ENCODE measurements around the gene AFAP1.

DNA sequence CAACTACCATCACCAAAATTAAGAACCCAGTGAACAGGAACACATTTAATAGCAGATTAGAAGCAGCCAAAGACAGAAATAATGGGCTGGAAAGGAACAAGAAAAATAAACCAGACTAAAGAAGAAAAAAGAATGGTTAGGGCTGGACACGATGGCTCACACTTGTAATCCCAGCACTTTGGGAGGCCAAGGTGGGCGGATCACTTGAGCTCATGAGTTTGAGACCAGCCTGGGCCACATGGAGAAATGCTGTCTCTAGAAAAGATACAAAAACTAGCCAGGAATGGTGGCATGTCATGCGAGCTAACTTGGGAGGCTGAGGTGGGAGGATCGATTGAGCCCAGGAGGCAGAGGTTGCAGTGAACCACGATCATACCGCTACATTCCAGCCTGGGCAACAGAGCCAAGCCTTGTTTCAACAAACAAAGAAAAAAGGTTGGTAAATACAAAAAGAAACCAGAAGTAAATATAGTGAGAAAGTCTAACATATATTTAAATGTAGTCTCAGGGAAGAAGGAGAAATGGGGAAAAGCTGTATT lies 102.0 kb downstream of the AFAP1 start:
- TF ChIP-seq EZH2phosphoT487 (IDR thresholded peaks at IDR 0.05; ENCODE audit: borderline replicate concordance, low read depth, low read length) = no peak
- TF ChIP-seq, protein P1, sequence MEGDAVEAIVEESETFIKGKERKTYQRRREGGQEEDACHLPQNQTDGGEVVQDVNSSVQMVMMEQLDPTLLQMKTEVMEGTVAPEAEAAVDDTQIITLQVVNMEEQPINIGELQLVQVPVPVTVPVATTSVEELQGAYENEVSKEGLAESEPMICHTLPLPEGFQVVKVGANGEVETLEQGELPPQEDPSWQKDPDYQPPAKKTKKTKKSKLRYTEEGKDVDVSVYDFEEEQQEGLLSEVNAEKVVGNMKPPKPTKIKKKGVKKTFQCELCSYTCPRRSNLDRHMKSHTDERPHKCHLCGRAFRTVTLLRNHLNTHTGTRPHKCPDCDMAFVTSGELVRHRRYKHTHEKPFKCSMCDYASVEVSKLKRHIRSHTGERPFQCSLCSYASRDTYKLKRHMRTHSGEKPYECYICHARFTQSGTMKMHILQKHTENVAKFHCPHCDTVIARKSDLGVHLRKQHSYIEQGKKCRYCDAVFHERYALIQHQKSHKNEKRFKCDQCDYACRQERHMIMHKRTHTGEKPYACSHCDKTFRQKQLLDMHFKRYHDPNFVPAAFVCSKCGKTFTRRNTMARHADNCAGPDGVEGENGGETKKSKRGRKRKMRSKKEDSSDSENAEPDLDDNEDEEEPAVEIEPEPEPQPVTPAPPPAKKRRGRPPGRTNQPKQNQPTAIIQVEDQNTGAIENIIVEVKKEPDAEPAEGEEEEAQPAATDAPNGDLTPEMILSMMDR (conservative IDR thresholded peaks at IDR 0.05; ENCODE audit: low read length) = no peak
